Measurements from ENCODE around the gene PNMA8A.

The PNMA8A gene

GRCh38 chr19:46486358-46486757 lies 15.0 kb upstream of the PNMA8A start:
- no peak overlapping the region for H3K27ac ChIP-seq
- no peak overlapping the region for H3K4me3 ChIP-seq
- no peak for TF ChIP-seq CTCF (IDR thresholded peaks at IDR 0.05)
- no peak for DNase-seq (ENCODE audit: low spot score)

GRCh38 chr19:46484656-46485055 lies 13.3 kb upstream of the PNMA8A start:
- H3K4me3 ChIP-seq = no peak overlapping the region
- no peak for TF ChIP-seq CTCF (IDR thresholded peaks at IDR 0.05)
- H3K27ac ChIP-seq = no peak overlapping the region
- no peak for DNase-seq (ENCODE audit: low spot score)

GRCh38 chr19:46482631-46483030 lies 11.3 kb upstream of the PNMA8A start:
- H3K27ac ChIP-seq = peak overlapping the region in 1 of 2 donors; percentile 82
- DNase-seq (ENCODE audit: low spot score) = no peak
- TF ChIP-seq CTCF (IDR thresholded peaks at IDR 0.05) = no peak

GRCh38 chr19:46481947-46482346 lies 10.6 kb upstream of the PNMA8A start:
- no peak for TF ChIP-seq CTCF (IDR thresholded peaks at IDR 0.05)
- peak overlapping the region; percentile 16 for H3K4me3 ChIP-seq
- H3K27ac ChIP-seq = peak overlapping the region; percentile 82
- DNase-seq (ENCODE audit: low spot score) = no peak

More at GRCh38 chr19:46482631-46483030, 11.3 kb upstream of the PNMA8A start:
- no peak overlapping the region for H3K4me3 ChIP-seq

- no peak for DNase-seq (ENCODE audit: low spot score)
- no peak for TF ChIP-seq CTCF (IDR thresholded peaks at IDR 0.05)
- peak overlapping the region; percentile 16 for H3K4me3 ChIP-seq
- H3K27ac ChIP-seq = peak overlapping the region; percentile 82
Measured at GRCh38 chr19:46481223-46481848, 10.0 kb upstream of the PNMA8A start.

- DNase-seq (ENCODE audit: low spot score) = no peak
- TF ChIP-seq CTCF (IDR thresholded peaks at IDR 0.05) = no peak
- Histone ChIP-seq H3K4me3 (peak overlapping the region; percentile 1), H3K27ac (peak overlapping the region; percentile 82)
Measured at GRCh38 chr19:46480415-46480814, 9.1 kb upstream of the PNMA8A start.

- TF ChIP-seq CTCF (IDR thresholded peaks at IDR 0.05) = no peak
- no peak for DNase-seq (ENCODE audit: low spot score)
- Histone ChIP-seq H3K27ac (peak overlapping the region; percentile 50 to 68), H3K4me3 (no peak overlapping the region)
Measured at GRCh38 chr19:46478356-46478986, 7.1 kb upstream of the PNMA8A start.
